PC-3 (cell line): Measurements from ENCODE around the gene FLOT1.

Source experiments
- EZH2 ChIP-seq: fragments of 300-600 bp; sonication (generic); IDR thresholded peaks from one replicate; pipeline ENCODE4 v1.6.1; 2017; ENCODE audit warnings: antibody characterized with exemption, mild to moderate bottlenecking, low read length; ENCODE audit not compliant: unreplicated experiment
- TF ChIP-seq, protein P1 (sequence below): fragments of 300-600 bp; sonication (generic); conservative IDR thresholded peaks from 2 replicates; pipeline ENCODE4 v1.5.1; 2017; ENCODE audit warnings: antibody characterized with exemption, low read depth, mild to moderate bottlenecking, low read length

DNA sequence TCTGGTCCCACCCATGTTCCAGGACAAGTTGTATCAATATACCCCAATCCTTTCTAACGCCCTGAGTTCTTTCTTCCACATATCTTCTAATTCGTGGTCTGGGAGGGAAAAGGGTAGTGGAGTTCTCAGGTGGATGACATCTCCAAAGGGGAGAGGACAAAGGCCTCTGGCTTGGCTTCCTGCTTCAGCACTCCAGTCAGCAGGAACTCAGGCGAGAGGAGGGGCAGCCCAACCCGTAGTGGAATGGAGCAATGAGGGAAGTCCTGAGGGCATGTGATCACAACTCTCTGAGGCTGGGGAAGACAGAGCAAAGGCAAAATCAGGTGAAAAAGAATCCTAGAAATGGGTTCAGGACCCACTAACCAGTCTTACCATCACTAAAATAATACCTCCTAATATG, 42.1 kb downstream of the FLOT1 start:
- TF ChIP-seq, protein P1, sequence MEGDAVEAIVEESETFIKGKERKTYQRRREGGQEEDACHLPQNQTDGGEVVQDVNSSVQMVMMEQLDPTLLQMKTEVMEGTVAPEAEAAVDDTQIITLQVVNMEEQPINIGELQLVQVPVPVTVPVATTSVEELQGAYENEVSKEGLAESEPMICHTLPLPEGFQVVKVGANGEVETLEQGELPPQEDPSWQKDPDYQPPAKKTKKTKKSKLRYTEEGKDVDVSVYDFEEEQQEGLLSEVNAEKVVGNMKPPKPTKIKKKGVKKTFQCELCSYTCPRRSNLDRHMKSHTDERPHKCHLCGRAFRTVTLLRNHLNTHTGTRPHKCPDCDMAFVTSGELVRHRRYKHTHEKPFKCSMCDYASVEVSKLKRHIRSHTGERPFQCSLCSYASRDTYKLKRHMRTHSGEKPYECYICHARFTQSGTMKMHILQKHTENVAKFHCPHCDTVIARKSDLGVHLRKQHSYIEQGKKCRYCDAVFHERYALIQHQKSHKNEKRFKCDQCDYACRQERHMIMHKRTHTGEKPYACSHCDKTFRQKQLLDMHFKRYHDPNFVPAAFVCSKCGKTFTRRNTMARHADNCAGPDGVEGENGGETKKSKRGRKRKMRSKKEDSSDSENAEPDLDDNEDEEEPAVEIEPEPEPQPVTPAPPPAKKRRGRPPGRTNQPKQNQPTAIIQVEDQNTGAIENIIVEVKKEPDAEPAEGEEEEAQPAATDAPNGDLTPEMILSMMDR, result no peak
- no peak for TF ChIP-seq EZH2
